Hepatocyte (in vitro differentiated cells): Measurements from ENCODE around the gene POLR1E.
"Not testable (repeated sequence)": the region's sequence is repeated elsewhere in the genome, so short reads cannot be mapped to it uniquely, and the experiment has no call there.

ENCODE experiments used
- CTCF ChIP-seq: fragments of 200-600 bp; sonication (generic); IDR thresholded peaks from 2 replicates; pipeline ENCODE4 v1.5.1; 2016; ENCODE audit warnings: antibody characterized with exemption, mild to moderate bottlenecking; ENCODE audit not compliant: poor library complexity
- EZH2 ChIP-seq: fragments of 200-600 bp; sonication (generic); IDR thresholded peaks from 2 replicates; pipeline ENCODE4 v1.6.1; 2016; ENCODE audit warnings: antibody characterized with exemption, mild to moderate bottlenecking, borderline replicate concordance

GRCh38 chr9:37477987-37478619 is 7.6 kb upstream of the POLR1E start:
- not testable (repeated sequence) for TF ChIP-seq CTCF, EZH2
